HS-27A (cell line): ENCODE measurements around the gene GID4.
"Not testable (repeated sequence)": the region's sequence is repeated elsewhere in the genome, so short reads cannot be mapped to it uniquely, and the experiment has no call there.

Source experiments
- DNase-seq: peaks from one replicate; pipeline ENCODE4 v3.0.0-alpha.2; 2012; ENCODE audit warnings: low read depth, missing footprints

The GID4 gene

GRCh38 chr17:18038861-18039534, at the start of gene GID4, which contains the start of gene ATPAF2:
GID4 (plus strand) TSS chr17:18039408; CDS start chr17:18039465, 57 bp downstream.
ATPAF2 (minus strand) TSS chr17:18039168; CDS start chr17:18039013, 155 bp downstream.
- peak; percentile 97 for DNase-seq

- DNase-seq = no peak
Measured at GRCh38 chr17:17989618-17990017, 49.6 kb upstream of the GID4 start.

DNA sequence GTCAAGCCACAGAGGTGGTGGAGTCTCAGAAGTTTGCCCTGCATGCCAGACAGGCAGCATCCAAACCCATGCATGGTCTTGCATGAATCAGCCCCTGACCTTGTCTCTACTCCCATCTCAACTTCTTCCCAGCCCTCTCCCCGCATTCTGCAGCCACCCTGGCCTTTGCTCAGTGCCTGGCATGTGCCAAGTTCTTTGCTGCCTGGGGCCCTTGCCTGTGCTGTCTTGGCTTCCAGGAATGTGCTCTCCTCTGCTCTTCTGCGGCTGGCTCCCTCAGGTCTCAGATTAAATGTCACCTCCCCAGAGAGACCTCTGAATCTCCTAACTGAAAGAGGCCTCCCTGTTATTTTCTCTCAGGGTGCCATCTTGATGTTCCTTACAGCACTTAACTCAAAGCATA, 48.9 kb upstream of the GID4 start:
- DNase-seq = no peak

GRCh38 chr17:17993366-17993765, 45.8 kb upstream of the GID4 start:
- DNase-seq = no peak

DNA sequence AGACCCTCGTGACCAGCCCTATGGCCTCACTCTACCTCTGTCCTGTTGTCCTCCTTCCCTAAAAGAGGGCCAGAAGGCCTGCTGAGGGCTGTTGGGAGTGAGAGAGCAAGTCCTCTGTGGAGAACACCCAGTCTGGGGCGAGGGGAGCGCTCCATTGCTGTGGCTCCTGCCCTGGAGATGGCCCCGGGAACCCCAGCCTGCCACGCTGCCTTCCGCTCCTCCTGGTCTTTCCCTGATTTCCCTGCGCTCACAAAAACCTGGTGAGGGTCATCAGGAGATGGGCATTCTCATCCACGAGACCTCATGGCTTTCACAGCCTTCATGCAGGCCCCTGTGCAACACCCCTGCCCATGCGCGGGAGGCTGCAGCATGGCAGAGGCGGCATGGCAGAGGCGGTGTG, 45.4 kb upstream of the GID4 start:
- no peak for DNase-seq

DNA sequence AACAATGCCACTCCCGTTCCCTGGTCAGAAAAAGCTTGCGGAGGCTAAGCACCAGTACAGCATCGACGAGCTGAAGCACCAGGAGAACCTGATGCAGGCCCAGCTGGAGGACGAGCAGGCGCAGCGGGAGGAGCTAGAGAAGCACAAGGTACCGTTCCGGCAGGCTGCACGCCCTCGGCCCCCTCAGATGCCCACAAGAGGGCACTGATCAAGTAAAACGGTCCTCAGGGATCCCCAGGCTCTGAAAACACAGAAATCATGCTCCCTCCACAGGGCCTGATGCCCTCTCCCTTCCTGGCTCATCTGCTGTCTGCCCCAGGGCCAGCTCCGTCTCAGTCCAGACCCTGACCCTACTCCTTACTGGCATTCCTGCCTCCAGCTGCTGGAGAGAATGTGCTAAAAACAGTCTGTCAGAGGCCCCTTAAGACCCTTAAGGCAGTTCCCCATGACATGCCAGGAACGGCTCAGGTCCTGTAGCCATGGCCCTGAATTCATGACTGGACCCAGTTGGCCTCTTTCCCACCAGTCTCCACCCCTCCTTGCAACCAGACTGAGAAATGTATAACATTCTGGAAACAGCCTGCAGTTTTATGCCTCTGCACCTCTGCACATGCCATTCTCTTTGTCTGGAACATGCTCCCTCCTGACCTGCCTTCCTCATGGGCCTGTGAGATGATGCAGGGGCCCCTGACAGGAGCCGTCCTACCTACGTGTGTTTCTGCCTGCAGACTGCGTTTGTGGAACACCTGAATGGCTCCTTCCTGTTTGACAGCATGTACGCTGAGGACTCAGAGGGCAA, 44.7 kb upstream of the GID4 start:
- no peak for DNase-seq

DNA sequence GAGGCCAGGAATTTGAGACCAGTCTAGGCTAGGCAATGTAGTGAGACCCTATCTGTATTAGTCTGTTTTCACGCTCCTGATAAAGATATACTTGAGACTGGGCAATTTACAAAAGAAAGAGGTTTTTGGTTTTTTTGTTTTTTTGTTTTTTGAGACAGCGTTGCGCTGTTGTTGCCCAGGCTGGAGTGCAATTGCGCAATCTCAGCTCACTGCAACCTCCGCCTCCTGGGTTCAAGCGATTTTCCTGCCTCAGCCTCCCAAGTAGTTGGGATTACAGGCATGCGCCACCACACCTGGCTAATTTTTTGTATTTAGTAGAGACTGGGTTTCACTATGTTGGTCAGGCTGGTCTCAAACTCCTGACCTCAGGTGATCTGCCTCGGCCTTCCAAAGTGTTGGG, 43.3 kb upstream of the GID4 start:
- DNase-seq = not testable (repeated sequence)

DNA sequence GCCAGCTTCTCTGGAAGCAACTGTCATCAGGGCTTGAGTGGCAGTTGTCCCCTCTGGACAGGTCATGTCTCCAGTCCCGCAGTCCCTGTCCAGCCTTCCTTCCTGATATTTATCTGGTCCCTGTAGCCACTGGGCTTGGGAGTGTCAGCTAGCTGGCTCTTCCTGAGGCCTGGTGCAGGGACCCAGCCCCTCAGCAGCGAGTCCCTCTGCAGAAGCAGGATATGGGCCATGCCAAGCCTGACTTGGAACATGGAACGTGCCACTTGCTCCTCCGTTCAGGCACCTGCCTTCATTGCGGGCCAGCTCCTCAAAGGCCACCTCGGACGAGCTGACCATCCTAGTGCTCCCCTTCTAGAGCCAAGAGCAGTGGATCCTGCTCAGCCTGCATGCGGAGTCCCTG, 40.3 kb upstream of the GID4 start:
- no peak for DNase-seq

DNA sequence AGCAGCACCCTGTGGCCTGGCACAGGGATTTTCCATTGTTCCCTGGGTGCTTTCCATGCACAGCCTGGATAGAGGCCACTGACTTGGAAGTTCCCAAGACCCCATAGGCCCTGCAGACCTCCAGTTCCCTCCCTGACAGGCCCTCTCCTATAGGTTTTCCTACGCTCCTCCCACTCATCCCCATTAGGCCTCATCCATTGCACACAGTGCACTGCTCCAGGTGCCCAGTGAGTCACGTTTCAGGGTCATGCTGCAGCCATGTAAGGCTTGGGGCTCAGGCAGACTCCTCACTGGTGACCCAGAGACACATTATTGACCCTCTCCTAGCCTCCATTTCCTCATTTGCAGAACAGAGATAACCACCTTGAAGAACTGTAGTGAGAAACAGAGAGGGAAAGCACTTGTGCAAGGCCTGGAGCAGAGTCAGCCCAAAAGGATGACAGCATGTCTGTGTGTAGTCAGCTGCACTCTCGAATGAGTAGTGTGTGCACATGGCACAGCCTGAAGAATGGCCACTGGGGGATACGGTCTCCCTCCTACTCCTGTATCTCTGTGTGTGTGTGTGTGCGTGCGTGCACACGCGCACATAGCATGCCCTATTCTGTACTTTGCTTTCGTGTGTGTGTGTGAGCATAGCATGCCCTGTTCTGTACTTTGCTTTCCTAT, 39.7 kb upstream of the GID4 start:
- no peak for DNase-seq

DNA sequence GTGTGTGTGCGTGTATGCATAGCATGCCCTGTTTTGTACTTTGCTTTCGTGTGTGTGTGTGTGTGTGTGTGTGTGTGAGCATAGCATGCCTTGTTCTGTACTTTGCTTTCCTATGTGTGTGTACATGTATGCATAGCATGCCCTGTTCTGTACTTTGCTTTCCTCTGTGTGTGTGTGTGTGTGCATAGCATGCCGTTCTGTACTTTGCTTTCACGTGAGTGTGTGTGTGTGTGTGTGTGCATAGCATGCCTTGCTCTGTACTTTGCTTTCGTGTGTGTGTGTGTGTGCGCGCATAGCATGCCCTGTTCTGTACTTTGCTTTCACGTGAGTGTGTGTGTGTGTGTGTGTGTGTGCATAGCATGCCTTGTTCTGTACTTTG, 39.2 kb upstream of the GID4 start:
- DNase-seq = no peak

DNA sequence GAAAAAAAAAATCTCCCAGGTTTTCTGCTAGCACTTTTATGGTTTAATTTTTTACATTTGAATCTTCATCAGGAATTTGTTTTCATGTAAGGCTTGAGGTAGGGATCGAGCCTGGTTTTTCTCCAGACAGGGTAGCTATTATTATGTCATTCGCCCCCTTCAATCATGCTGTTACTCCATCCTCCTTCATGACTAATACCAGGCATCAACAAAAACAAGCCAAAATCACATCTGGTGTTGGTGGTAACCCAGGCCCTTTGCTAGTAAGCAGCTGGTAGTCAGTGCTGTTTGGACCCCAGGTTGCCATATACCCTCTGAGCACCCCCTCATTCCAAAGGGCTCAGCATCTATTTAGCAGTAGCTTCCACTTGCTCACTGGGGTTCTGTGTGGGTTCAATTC, 37.0 kb upstream of the GID4 start:
- DNase-seq = no peak

DNA sequence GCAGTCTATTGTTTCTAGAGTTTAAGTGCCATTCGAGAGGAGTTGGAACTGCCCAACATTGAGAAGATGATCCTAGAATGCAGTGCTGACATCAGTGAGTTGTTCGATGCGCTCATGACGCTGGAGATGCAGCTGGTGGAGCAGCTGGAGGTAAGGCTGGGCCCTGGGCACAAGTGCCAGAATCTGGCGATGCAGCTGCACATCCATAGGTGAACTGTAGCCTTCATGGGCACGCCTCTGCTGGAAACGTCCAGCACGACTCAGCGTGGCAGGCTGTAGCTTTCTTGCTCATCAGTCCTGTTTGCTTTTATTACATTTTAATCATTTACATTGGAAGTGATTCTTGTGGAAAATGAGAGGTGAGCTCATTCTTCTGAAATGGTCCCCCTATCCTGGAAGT, 34.9 kb upstream of the GID4 start:
- no peak for DNase-seq

- no peak for DNase-seq
Measured at GRCh38 chr17:18004884-18005305, 34.3 kb upstream of the GID4 start.

GRCh38 chr17:18005496-18005895, 33.7 kb upstream of the GID4 start:
- no peak for DNase-seq

- DNase-seq = no peak
Measured at GRCh38 chr17:18006495-18007239, 32.5 kb upstream of the GID4 start.

DNA sequence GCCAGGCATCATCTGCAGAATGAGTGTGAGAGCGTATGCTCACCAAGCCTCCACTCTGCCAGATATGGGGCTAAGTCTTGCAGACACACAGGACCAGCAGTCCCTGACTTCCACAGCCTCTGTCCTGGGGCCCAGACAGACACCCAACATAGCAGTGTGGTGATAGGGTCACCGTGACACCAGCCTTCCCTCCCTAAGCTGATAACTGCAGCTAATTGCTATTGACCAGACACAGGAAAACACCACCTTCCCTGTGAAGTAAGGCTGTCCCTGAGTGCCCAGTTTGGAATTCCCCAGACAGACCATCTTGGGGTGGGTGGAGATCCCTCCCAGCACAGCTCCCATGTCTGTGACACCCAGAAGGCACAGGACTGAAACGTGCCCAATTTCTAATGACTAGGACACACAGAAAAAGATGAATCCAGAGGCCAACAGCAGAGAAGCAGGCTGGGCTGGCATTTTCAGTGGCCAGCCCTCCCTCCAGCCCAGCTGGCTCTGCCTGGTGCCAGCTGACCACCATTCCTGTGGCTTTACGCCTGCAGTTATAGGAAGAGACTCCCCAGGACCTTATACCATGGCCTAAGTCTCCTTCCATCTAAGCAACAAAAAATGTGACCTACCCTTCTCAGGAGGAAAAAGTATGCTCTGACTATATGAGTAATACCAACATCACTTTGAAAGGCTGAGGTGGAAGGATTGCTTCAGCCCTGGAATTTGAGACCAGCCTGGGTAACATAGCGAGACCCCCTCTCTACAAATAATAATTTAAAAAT, 30.5 kb upstream of the GID4 start:
- DNase-seq = peak; percentile 92

DNA sequence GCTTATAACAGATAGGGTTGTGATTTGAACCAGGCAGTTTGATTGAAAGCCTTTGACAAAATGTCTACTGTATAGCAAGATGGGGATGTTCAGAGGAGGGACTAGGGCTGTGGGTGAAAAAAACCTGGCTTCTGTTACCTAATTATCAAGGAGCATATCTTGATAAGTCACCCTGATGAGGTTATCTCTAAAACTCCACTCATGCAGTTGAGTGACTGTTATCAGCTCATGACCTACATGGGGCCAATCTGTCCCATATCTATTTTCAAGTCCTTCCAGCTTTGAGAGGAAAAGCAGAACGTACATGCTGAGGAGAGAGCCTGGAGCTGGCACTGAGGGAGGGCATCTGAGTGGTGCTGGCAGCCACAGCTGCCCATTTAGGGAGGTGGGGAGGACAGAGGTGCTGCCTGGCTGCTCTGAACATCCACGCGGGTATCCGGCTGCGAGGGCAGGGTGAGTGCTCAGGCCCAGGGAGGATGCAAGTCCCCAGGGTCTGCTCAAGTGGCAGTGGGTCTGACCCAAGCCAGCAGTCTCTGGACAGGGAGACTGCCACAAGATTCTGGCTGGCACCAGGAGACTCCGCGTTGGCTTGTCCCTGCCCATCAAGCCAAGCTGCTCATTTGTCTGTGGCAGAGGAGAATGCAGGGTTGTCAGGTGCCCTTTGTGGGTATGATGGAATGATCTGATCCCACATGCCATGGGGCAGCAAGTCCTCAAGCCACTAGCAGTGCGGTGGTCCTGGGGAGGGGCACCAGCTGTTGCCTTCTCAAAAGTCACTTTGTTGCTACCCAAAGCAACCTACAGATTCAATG, 29.4 kb upstream of the GID4 start:
- no peak for DNase-seq

DNA sequence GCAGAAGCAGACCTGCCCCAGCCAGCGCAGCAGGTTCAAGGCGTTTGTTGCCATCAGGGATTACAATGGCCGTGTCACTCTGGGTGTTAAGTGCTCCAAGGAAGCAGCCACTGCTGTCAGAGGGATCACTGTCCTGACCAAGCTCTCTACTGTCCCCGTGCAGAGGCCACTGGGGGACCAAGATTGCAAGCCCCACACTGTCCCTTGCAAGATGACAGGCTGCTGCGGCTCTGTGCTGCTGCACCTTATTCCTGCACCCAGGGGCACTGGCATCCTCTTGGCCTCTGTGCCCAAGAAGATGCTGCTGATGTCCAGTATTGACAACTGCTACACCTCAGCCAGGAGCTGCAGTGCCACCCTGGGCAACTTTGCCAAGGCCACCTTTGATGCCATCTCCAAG, 27.9 kb upstream of the GID4 start:
- DNase-seq = no peak

GRCh38 chr17:18014006-18014405, 25.2 kb upstream of the GID4 start:
- no peak for DNase-seq

GRCh38 chr17:18015593-18015992, 23.6 kb upstream of the GID4 start:
- no peak for DNase-seq

DNA sequence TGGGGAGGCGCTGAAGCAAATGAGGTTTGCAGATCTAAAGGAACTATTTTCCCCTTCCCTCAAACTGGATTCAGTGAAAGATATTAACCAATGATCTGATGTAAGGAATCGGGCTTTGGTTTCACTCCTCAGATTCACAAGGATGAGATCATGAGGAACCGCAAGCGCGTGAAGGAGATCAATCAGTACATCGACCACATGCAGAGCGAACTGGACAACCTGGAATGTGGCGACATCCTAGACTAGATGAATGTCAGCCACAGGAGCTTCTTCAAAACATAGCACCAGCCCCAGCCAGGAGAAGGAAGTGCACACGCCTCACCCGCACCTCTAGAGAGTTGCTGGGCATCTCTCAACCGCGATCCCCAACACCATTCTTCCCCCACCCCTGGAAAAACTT, 22.8 kb upstream of the GID4 start:
- DNase-seq = no peak
